H1 (cell line): ENCODE measurements around the gene PTGDR2. TPM values are rescaled to one million over a fixed set of nuclear protein-coding genes. Genes with fewer than 3 reads are reported as not detected.

Source experiments
- CTCF ChIA-PET: fragments of 300-600 bp; sonication (Branson Sonifier 250); formaldehyde crosslinking; loops from one replicate; lab custom pipeline; 2021; ENCODE audit not compliant: partially characterized antibody; lab: Charles Lee
- POLR2A ChIA-PET: fragments of 300-600 bp; sonication (Branson Sonifier 250); formaldehyde crosslinking; loops from one replicate; lab custom pipeline; 2021; ENCODE audit warnings: inconsistent platforms; ENCODE audit not compliant: partially characterized antibody; lab: Charles Lee
- DNase-seq, 2 experiments: peaks; one replicate each; pipeline versions ENCODE4 v3.0.0 to v3.0.0-alpha.2; 2010 to 2022; ENCODE audit warnings: low spot score in 2 of 2, low read depth in 1 of 2, mixed read lengths in 1 of 2
- FAIRE-seq: peaks from 2 replicates; lab custom pipeline; 2011; peaks lifted over from hg19 to GRCh38; lab: Jason Lieb, UNC
- H2AFZ ChIP-seq: 2 replicates; pipeline ENCODE4 v1.8.1; 2012; ENCODE audit warnings: low read length, inconsistent platforms
- H2AK5ac ChIP-seq: 2 replicates; pipeline ENCODE4 v1.6.1; 2013; ENCODE audit warnings: low read depth, low read length
- H2BK120ac ChIP-seq: replicated peaks from 2 replicates; pipeline ENCODE3; 2013; ENCODE audit warnings: low read depth, low read length, inconsistent platforms
- H2BK12ac ChIP-seq: 2 replicates; pipeline ENCODE4 v1.6.1; 2013; ENCODE audit warnings: low read depth, low read length
- H2BK15ac ChIP-seq: 2 replicates; pipeline ENCODE4 v1.6.1; 2013; ENCODE audit warnings: low read length
- H2BK20ac ChIP-seq: 2 replicates; pipeline ENCODE4 v1.6.1; 2013; ENCODE audit warnings: low read length
- H2BK5ac ChIP-seq: 2 replicates; pipeline ENCODE4 v1.6.1; 2013; ENCODE audit warnings: low read depth, low read length
- H3K14ac ChIP-seq: 2 replicates; pipeline ENCODE4 v1.6.1; 2013; ENCODE audit warnings: inconsistent platforms; ENCODE audit not compliant: insufficient read length
- H3K18ac ChIP-seq: 2 replicates; pipeline ENCODE4 v1.6.1; 2013; ENCODE audit warnings: low read length; ENCODE audit errors: extremely low read depth
- H3K23ac ChIP-seq: 2 replicates; pipeline ENCODE4 v1.6.1; 2013; ENCODE audit warnings: inconsistent platforms; ENCODE audit not compliant: insufficient read length
- H3K23me2 ChIP-seq: 2 replicates; pipeline ENCODE4 v1.6.1; 2013; ENCODE audit warnings: low read depth, low read length
- H3K27ac ChIP-seq: 2 replicates; pipeline ENCODE4 v1.6.1; 2011; ENCODE audit warnings: low read depth, low read length, inconsistent platforms
- H3K27me3 ChIP-seq, 4 experiments: replicated peaks in 1 of 4; 1 replicate in 1 of 4; 2 replicates in 3 of 4; pipeline versions ENCODE4 v1.6.1 to v1.8.1; 2011 to 2013; ENCODE audit warnings: low read length in 3 of 4, mild to moderate bottlenecking in 3 of 4, inconsistent platforms in 2 of 4, mixed read lengths in 2 of 4, moderate library complexity in 1 of 4; ENCODE audit not compliant: control insufficient read depth in 3 of 4, insufficient read depth in 3 of 4; ENCODE audit errors: extremely low read depth in 1 of 4
- H3K36me3 ChIP-seq, 4 experiments: 2 replicates each; pipeline versions ENCODE4 v1.6.1 to v1.8.1; 2011 to 2013; ENCODE audit warnings: mild to moderate bottlenecking in 4 of 4, low read length in 3 of 4, moderate library complexity in 2 of 4, control low read depth in 1 of 4, inconsistent platforms in 1 of 4; ENCODE audit not compliant: insufficient read depth in 4 of 4, control insufficient read depth in 2 of 4
- H3K4ac ChIP-seq: replicated peaks from 2 replicates; pipeline ENCODE3; 2013; ENCODE audit warnings: low read length, low read depth, mixed read lengths, inconsistent platforms; ENCODE audit not compliant: insufficient read length
- H3K4me1 ChIP-seq, 4 experiments: replicated peaks in 1 of 4; 1 replicate in 1 of 4; 2 replicates in 3 of 4; pipeline versions ENCODE4 v1.6.1 to v1.8.1; 2011 to 2013; ENCODE audit warnings: low read length in 3 of 4, inconsistent platforms in 2 of 4, mixed read lengths in 1 of 4; ENCODE audit not compliant: insufficient read depth in 4 of 4, control insufficient read depth in 3 of 4
- H3K4me2 ChIP-seq, 2 experiments: 2 replicates each; pipeline versions ENCODE4 v1.6.1 to v1.8.1; 2011 to 2013; ENCODE audit warnings: low read depth in 2 of 2, low read length in 2 of 2, control low read depth in 1 of 2, inconsistent platforms in 1 of 2, mild to moderate bottlenecking in 1 of 2; ENCODE audit not compliant: insufficient read depth in 1 of 2
- H3K4me3 ChIP-seq, 4 experiments: fragments of 200-600, 300-600 bp in 1 of 4; sonication (generic), shearing (Covaris generic), sonication (Bioruptor Twin) in 1 of 4; 2 replicates each; pipeline versions ENCODE4 v1.5.1 to v1.8.1; 2011 to 2016; ENCODE audit warnings: low read length in 4 of 4, low read depth in 3 of 4, control low read depth in 2 of 4, inconsistent platforms in 2 of 4, mild to moderate bottlenecking in 2 of 4, mixed read lengths in 1 of 4, moderate library complexity in 1 of 4; ENCODE audit not compliant: insufficient read depth in 2 of 4; ENCODE audit errors: extremely low read depth in 1 of 4
- H3K56ac ChIP-seq: replicated peaks from 2 replicates; pipeline ENCODE3; 2013; ENCODE audit warnings: low read depth, mild to moderate bottlenecking, mixed read lengths, low read length, inconsistent platforms; ENCODE audit not compliant: insufficient read length
- H3K79me1 ChIP-seq: 2 replicates; pipeline ENCODE4 v1.6.1; 2013; ENCODE audit warnings: low read depth, low read length, control low read depth
- H3K79me2 ChIP-seq, 2 experiments: 2 replicates each; pipeline versions ENCODE4 v1.6.1 to v1.8.1; 2012 to 2013; ENCODE audit warnings: low read length in 2 of 2, mild to moderate bottlenecking in 2 of 2, inconsistent platforms in 1 of 2; ENCODE audit not compliant: insufficient read depth in 2 of 2, control insufficient read depth in 1 of 2
- H3K9ac ChIP-seq, 4 experiments: replicated peaks in 1 of 4; 1 replicate in 1 of 4; 2 replicates in 3 of 4; pipeline versions ENCODE4 v1.6.1 to v1.8.1; 2011 to 2013; ENCODE audit warnings: low read depth in 3 of 4, low read length in 3 of 4, control low read depth in 2 of 4, mild to moderate bottlenecking in 2 of 4, moderate library complexity in 2 of 4, inconsistent platforms in 1 of 4; ENCODE audit errors: extremely low read depth in 1 of 4
- H3K9me3 ChIP-seq, 2 experiments: 2 replicates each; pipeline versions ENCODE4 v1.6.1 to v1.8.1; 2012 to 2013; ENCODE audit warnings: mild to moderate bottlenecking in 2 of 2, moderate library complexity in 2 of 2, control low read depth in 1 of 2, inconsistent platforms in 1 of 2, low read depth in 1 of 2, low read length in 1 of 2, mixed read lengths in 1 of 2; ENCODE audit not compliant: insufficient read depth in 2 of 2
- H4K20me1 ChIP-seq, 2 experiments: replicated peaks in 1 of 2; 2 replicates each; pipeline versions ENCODE3 to v1.8.1; 2011 to 2013; ENCODE audit warnings: inconsistent platforms in 2 of 2, low read length in 2 of 2, mild to moderate bottlenecking in 1 of 2; ENCODE audit not compliant: insufficient read depth in 2 of 2, control insufficient read depth in 1 of 2
- H4K5ac ChIP-seq: 2 replicates; pipeline ENCODE4 v1.6.1; 2013; ENCODE audit warnings: low read length, low read depth, mixed read lengths, inconsistent platforms; ENCODE audit not compliant: insufficient read length
- H4K8ac ChIP-seq: 2 replicates; pipeline ENCODE4 v1.8.0; 2013; ENCODE audit warnings: mild to moderate bottlenecking, moderate library complexity, low read length, inconsistent platforms; ENCODE audit not compliant: insufficient read depth; ENCODE audit errors: extremely low read depth
- H4K91ac ChIP-seq: replicated peaks from 2 replicates; pipeline ENCODE3; 2013; ENCODE audit warnings: low read length, mixed read lengths, inconsistent platforms; ENCODE audit not compliant: insufficient read length
- BCL11A ChIP-seq, 2 experiments: IDR thresholded peaks; one replicate each; pipeline ENCODE4 v1.6.1; 2011; ENCODE audit warnings: low read depth in 2 of 2, low read length in 2 of 2, mild to moderate bottlenecking in 2 of 2
- CHD1 ChIP-seq: IDR thresholded peaks from 2 replicates; pipeline ENCODE4 v1.6.1; 2012; ENCODE audit warnings: low read depth, low read length, improper control_type of control experiment
- PHF8 ChIP-seq: fragments of 200-600 bp; sonication (generic); conservative IDR thresholded peaks from 2 replicates; pipeline ENCODE4 v1.7.1; 2012; ENCODE audit warnings: low read depth, mild to moderate bottlenecking, inconsistent platforms, low read length, moderate library complexity
- POU5F1 ChIP-seq: IDR thresholded peaks from 2 replicates; pipeline ENCODE4 v1.6.1; 2011; ENCODE audit warnings: low read depth, mild to moderate bottlenecking, low read length, moderate library complexity
- RAD21 ChIP-seq, 2 experiments: IDR thresholded peaks in 1 of 2; conservative IDR thresholded peaks in 1 of 2; 2 replicates each; pipeline ENCODE4 v1.6.1; 2011; ENCODE audit warnings: low read depth in 2 of 2, low read length in 2 of 2, improper control_type of control experiment in 1 of 2, inconsistent platforms in 1 of 2, mild to moderate bottlenecking in 1 of 2, moderate library complexity in 1 of 2
- RNF2 ChIP-seq: fragments of 200-900, 300-1000 bp; sonication (generic); IDR thresholded peaks from 2 replicates; pipeline ENCODE4 v1.7.1; 2016; ENCODE audit warnings: borderline replicate concordance, low read depth, mild to moderate bottlenecking, antibody characterized with exemption, low read length; ENCODE audit not compliant: poor library complexity, severe bottlenecking; ENCODE audit errors: missing control alignments
- SAP30 ChIP-seq: fragments of 300-600 bp; sonication (generic); IDR thresholded peaks from 2 replicates; pipeline ENCODE4 v1.7.1; 2012; ENCODE audit warnings: low read length, moderate library complexity, mild to moderate bottlenecking, inconsistent platforms; ENCODE audit not compliant: insufficient read depth, insufficient replicate concordance
- SP1 ChIP-seq: IDR thresholded peaks from 2 replicates; pipeline ENCODE4 v1.6.1; 2011; ENCODE audit warnings: low read depth, low read length
- YY1 ChIP-seq: IDR thresholded peaks from 2 replicates; pipeline ENCODE4 v1.6.1; 2011; ENCODE audit warnings: low read depth, mild to moderate bottlenecking, low read length
- ZNF274 ChIP-seq: IDR thresholded peaks from 2 replicates; pipeline ENCODE4 v1.7.0; 2012; ENCODE audit warnings: low read length, borderline replicate concordance; ENCODE audit errors: extremely low read depth
- WGBS, 2 experiments: shearing (Covaris generic) in 1 of 2; methylation state at CpG; one replicate each; pipeline versions ENCODE4 v1.1.6 to v1.1.7; 2013 to 2015; ENCODE audit warnings: low lambda C conversion rate in 2 of 2, mixed read lengths in 2 of 2, inconsistent platforms in 1 of 2, low coverage in 1 of 2, missing lambda C conversion rate in 1 of 2; ENCODE audit not compliant: insufficient replicate concordance in 2 of 2, insufficient coverage in 1 of 2, insufficient read length in 1 of 2; ENCODE audit errors: extremely low coverage in 1 of 2, missing lambda C conversion rate in 1 of 2; 5-methylcytosine and 5-hydroxymethylcytosine counted together
- polyA plus RNA-seq, 7 experiments: library from polyadenylated mRNA; depleted of rRNA in 3 of 7; stranded (reverse) in 5 of 7; unstranded in 2 of 7; fragments of >200 nt in 5 of 7; fragments of 200-250 nt in 2 of 7; gene quantifications; 1 replicate in 5 of 7; 2 replicates in 1 of 7; 4 replicates in 1 of 7; pipeline versions ENCODE4 v1.2.1 to v1.2.3, GENCODE V29; 2011 to 2013; ENCODE audit warnings: missing spikeins in 2 of 7, mixed read lengths in 2 of 7
- total RNA-seq: library from RNA; stranded (reverse); fragmentation: NEBNext Ultra II Directional; extraction: Animal tissue kit (Norgen Biotek cat#: 25700); gene quantifications from 2 replicates; pipeline ENCODE4 v1.2.1, GENCODE V29; 2021

The PTGDR2 gene
- total and polyA plus RNA-seq, 2 of the 8 experiments (the other 6 are each of a cell fraction or from before 2014, with no cell fraction given) = 0.20 TPM; not detected in 1

DNA sequence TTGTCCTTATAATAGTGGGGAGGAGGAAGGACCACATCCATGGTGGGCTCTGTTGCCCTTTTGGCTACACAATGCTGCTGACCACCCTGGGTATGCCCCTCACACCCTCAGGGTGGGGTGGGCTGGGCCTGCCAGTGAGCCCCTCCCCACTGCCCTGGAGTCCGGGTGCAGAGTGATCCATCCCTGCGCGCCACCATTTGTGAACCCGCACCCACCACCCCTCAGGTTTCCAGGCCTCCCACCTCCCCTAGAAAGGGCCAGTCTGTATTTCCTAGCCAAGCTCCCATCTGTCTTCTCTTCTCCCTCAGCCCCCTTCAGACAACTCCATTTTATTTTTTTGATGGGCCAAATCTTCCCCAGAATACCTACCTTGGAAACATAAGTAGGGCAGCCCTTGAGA lies 45.6 kb downstream of the PTGDR2 start:
- no peaks in the 10 kb centered on the region; the same call in 1 of the 2 replicates for H3K23me2 ChIP-seq
- no peaks in the 10 kb centered on the region for H3K9me3 ChIP-seq
- ChIA-PET CTCF (interaction anchor here (0.6 kb wide), 1 partner anchor 44 kb away, joined by 3 read pairs; no protein-coding TSS in a partner anchor), POLR2A (no interaction called here)
- H3K79me1 ChIP-seq = no peaks in the 10 kb centered on the region
- no peak overlapping the region for H2BK15ac ChIP-seq
- no peak overlapping the region for H3K27ac ChIP-seq
- no peak overlapping the region for H2BK5ac ChIP-seq
- H4K8ac ChIP-seq = no peak overlapping the region
- 96% methylated on average over 4 of the region's 4 CpGs; no CpG with 5 or more reads in 1 of the 2 experiments for WGBS, 2 experiments
- H3K14ac ChIP-seq = no peak overlapping the region
- FAIRE-seq (no peak), DNase-seq (no peak)
- no peak overlapping the region for H2AFZ ChIP-seq
- no peaks in the 10 kb centered on the region; a peak in 1 of 7 replicates for H3K27me3 ChIP-seq
- no peaks in the 10 kb centered on the region for H4K20me1 ChIP-seq
- no peak overlapping the region for H2BK20ac ChIP-seq
- no peak overlapping the region for H3K4me3 ChIP-seq
- no peak overlapping the region for H2AK5ac ChIP-seq
- no peak overlapping the region for H3K9ac ChIP-seq
- H3K4me2 ChIP-seq = no peak overlapping the region
- H3K23ac ChIP-seq = no peak overlapping the region
- H4K91ac ChIP-seq = no peak overlapping the region
- no peak for TF ChIP-seq SAP30
- no peak for TF ChIP-seq BCL11A (IDR thresholded peaks at IDR 0.05; ENCODE audit: low read depth in 2 of 2, low read length in 2 of 2)
- TF ChIP-seq SP1 = no peak
- TF ChIP-seq YY1 = no peak
- no peak for TF ChIP-seq POU5F1
- TF ChIP-seq ZNF274 = no peak
- TF ChIP-seq RNF2 = no peak
- TF ChIP-seq PHF8 = no peak
- TF ChIP-seq CHD1 = no peak
- no peak for TF ChIP-seq RAD21 (IDR thresholded peaks at IDR 0.05 in 1 of 2, conservative IDR thresholded peaks at IDR 0.05 in 1 of 2; ENCODE audit: low read depth in 2 of 2, low read length in 2 of 2)
- TF ChIP-seq, all 59 proteins: peak for 0
- no peak overlapping the region for H2BK12ac ChIP-seq
- no peak overlapping the region for H4K5ac ChIP-seq
- no peaks in the 10 kb centered on the region for H3K36me3 ChIP-seq
- no peak overlapping the region for H3K4ac ChIP-seq
- no peak overlapping the region for H3K18ac ChIP-seq
- no peaks in the 10 kb centered on the region for H3K79me2 ChIP-seq
- H3K56ac ChIP-seq = no peak overlapping the region
- no peaks in the 10 kb centered on the region; a peak in 1 of 7 replicates for H3K4me1 ChIP-seq
- no peak overlapping the region for H2BK120ac ChIP-seq
